Measurements from ENCODE around the gene KLHL26. TPM values are rescaled to one million over a fixed set of nuclear protein-coding genes. Genes with fewer than 3 reads are reported as not detected.

Gene KLHL26
- total and polyA plus RNA-seq, 2 of the 13 experiments (the other 11 are each of a cell fraction or from before 2014, with no cell fraction given) = 1.5 to 1.7 TPM

DNA sequence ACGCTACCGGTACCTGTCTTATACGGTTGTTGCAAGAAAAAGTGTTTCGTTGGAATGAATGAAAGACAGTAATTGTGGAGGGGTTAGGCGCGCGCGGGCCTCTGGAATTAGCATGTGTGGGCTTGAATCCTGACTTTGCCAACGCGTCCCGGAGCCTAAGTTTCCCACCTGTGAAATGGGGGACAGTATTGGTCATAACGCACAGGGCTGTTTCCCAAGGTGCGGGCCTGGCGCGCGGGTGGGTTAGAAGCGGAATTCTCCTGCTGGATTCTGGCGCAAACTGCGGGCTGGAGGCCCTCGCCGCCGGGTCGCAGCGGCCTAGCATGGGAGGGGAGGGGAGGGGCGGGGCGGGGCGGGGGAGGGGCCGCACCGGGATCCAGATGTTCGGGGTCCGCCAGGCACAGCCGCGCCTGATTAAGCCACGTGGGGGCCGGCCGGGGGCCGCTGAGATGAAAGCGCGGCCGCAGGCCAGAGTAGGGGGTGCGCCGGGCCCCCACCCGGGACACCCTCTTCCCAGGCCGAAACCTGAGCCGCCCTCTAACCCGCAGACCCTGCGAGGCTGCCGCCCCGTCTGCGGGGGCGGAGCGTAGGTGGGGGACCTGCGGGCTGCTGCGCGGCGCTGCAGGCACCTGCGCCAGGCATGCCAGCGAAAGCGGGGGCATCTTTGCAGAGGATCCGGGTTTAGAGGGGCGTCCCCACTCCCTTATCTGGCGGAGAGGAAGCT, 25.3 kb upstream of the KLHL26 start:
- ChIA-PET POLR2A (no interaction called here), CTCF (ENCODE audit: low intra/inter-chr PET ratio, low total read pairs) (no interaction called here)
- 2% methylated on average over 14 of the region's 62 CpGs for WGBS (ENCODE audit: low lambda C conversion rate)
- Histone ChIP-seq H3K27ac (ENCODE audit: extremely low read length, insufficient read depth, low read length) (peak overlapping the region; percentile 84), H3K4me3 (replicated peaks in 1 of 3; ENCODE audit: insufficient read depth in 1 of 3, low read depth in 2 of 3, low read length in 3 of 3) (peak overlapping the region; percentile 48 to 75 (median 68)), H3K27me3 (ENCODE audit: control insufficient read depth in 1 of 2, insufficient read depth in 2 of 2, low read length in 2 of 2) (peaks cover 0 to 7% of the 10 kb centered on the region in 2 experiments; a peak in 2 of 5 replicates), H3K9me3 (ENCODE audit: low read length) (no peaks in the 10 kb centered on the region), H4K20me1 (ENCODE audit: insufficient read depth, low read length) (no peaks in the 10 kb centered on the region), H3K36me3 (replicated peaks in 1 of 2; ENCODE audit: control insufficient read depth in 1 of 2, insufficient read depth in 2 of 2, low read length in 2 of 2) (no peaks in the 10 kb centered on the region), H3K79me2 (ENCODE audit: insufficient read depth, low read length) (no peaks in the 10 kb centered on the region), H3K9ac (ENCODE audit: insufficient read depth, low read depth, low read length) (peak overlapping the region; percentile 57), H3K4me2 (ENCODE audit: low read depth, low read length) (peak overlapping the region; percentile 100), H3K4me1 (ENCODE audit: insufficient read depth, low read length) (peaks cover 53% of the 10 kb centered on the region), H2AFZ (ENCODE audit: low read length) (no peak overlapping the region)
- intact Hi-C loops (cut with micrococcal nuclease; ENCODE audit: unreplicated experiment) (no loop called here), in situ Hi-C loops (cut with HindIII; ENCODE audit: extremely low pct_ligation_motif_present, low pct_unique_long_range_greater_than_20kb) (no loop called here)
- no TSS peak for BruUV-seq (replicated peaks)
- FAIRE-seq = no peak
- peak; percentile 43 for ATAC-seq
- peak; percentile 76 for DNase-seq (ENCODE audit: low spot score)
- TF ChIP-seq, protein P1, sequence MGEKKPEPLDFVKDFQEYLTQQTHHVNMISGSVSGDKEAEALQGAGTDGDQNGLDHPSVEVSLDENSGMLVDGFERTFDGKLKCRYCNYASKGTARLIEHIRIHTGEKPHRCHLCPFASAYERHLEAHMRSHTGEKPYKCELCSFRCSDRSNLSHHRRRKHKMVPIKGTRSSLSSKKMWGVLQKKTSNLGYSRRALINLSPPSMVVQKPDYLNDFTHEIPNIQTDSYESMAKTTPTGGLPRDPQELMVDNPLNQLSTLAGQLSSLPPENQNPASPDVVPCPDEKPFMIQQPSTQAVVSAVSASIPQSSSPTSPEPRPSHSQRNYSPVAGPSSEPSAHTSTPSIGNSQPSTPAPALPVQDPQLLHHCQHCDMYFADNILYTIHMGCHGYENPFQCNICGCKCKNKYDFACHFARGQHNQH (CRISPR knock-in tag; IDR thresholded peaks at IDR 0.05) = 0 out of 2 replicates have a peak, but pooled peaks have one; percentile 5
- TF ChIP-seq, protein P2, sequence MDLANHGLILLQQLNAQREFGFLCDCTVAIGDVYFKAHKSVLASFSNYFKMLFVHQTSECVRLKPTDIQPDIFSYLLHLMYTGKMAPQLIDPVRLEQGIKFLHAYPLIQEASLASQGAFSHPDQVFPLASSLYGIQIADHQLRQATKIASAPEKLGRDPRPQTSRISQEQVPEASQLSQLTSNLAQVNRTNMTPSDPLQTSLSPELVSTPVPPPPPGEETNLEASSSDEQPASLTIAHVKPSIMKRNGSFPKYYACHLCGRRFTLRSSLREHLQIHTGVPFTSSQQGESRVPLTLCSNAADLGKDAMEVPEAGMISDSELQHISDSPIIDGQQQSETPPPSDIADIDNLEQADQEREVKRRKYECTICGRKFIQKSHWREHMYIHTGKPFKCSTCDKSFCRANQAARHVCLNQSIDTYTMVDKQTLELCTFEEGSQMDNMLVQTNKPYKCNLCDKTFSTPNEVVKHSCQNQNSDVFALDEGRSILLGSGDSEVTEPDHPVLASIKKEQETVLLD (CRISPR knock-in tag; IDR thresholded peaks at IDR 0.05; ENCODE audit: low read depth) = no peak
- TF ChIP-seq HNRNPK (IDR thresholded peaks at IDR 0.05; ENCODE audit: low read depth, low read length, poor library complexity, severe bottlenecking) = peak; percentile 91
- no peak for TF ChIP-seq MNT (IDR thresholded peaks at IDR 0.05)
- no peak for TF ChIP-seq ZNF704 (CRISPR knock-in tag; IDR thresholded peaks at IDR 0.05; ENCODE audit: borderline replicate concordance)
- TF ChIP-seq ZNF331 (CRISPR knock-in tag; IDR thresholded peaks at IDR 0.05) = no peak
- no peak for TF ChIP-seq PTBP1 (IDR thresholded peaks at IDR 0.05; ENCODE audit: low read depth, low read length, poor library complexity, severe bottlenecking)
- TF ChIP-seq, protein P3, sequence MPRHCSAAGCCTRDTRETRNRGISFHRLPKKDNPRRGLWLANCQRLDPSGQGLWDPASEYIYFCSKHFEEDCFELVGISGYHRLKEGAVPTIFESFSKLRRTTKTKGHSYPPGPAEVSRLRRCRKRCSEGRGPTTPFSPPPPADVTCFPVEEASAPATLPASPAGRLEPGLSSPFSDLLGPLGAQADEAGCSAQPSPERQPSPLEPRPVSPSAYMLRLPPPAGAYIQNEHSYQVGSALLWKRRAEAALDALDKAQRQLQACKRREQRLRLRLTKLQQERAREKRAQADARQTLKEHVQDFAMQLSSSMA (CRISPR knock-in tag; IDR thresholded peaks at IDR 0.05) = no peak
- TF ChIP-seq BHLHE40 (IDR thresholded peaks at IDR 0.05; ENCODE audit: low read length) = no peak
- no peak for TF ChIP-seq ZNF530 (CRISPR knock-in tag; IDR thresholded peaks at IDR 0.05; ENCODE audit: low read depth)
- 0 out of 2 replicates have a peak, but pooled peaks have one; percentile 24 for TF ChIP-seq ISL2 (CRISPR knock-in tag; IDR thresholded peaks at IDR 0.05)
- no peak for TF ChIP-seq ZSCAN30 (CRISPR knock-in tag; IDR thresholded peaks at IDR 0.05)
- no peak for TF ChIP-seq HCFC1 (IDR thresholded peaks at IDR 0.05; ENCODE audit: low read depth, low read length)
- TF ChIP-seq GATAD1 (CRISPR knock-in tag; IDR thresholded peaks at IDR 0.05) = no peak; the same call in 1 of the 2 replicates
- TF ChIP-seq ZNF235 (CRISPR knock-in tag; IDR thresholded peaks at IDR 0.05; ENCODE audit: borderline replicate concordance) = no peak
